Measurements from ENCODE around the gene NUDT1.

DNA sequence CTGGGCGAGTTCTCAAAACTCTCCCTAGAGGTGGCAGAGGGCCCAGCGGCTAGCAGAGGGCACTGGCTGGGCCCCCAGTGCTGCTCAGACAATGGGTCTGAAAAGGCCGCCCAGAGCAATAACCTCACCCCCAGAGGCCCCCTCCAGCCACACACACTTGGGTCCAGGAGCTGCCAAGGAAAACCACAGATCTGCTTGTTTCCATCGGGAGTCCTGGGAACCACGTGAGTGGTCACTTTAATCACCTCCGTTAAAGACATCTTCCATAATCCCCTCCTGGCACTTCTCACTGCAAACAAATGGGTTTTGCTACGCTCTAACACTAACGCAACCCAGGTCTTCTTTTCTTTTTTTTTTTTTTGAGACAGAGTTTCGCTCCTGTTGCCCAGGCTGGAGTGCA, 30.0 kb downstream of the NUDT1 start:
- no peak for TF ChIP-seq EZH2 (IDR thresholded peaks at IDR 0.05; ENCODE audit: insufficient read depth, poor library complexity, severe bottlenecking)
- TF ChIP-seq EZH2phosphoT487 (IDR thresholded peaks at IDR 0.05; ENCODE audit: insufficient read depth, low read depth), result no peak
